Neural progenitor cell (in vitro differentiated cells): ENCODE results near the gene THRA. TPM values are rescaled to one million over a fixed set of nuclear protein-coding genes. Genes with fewer than 3 reads are reported as not detected.

Experiments used
- DNase-seq: peaks from one replicate; pipeline ENCODE4 v3.0.0-alpha.2; 2016; ENCODE audit warnings: low spot score
- H2AFZ ChIP-seq: fragments of 200-600 bp; sonication (generic); replicated peaks from 2 replicates; pipeline ENCODE4 v1.6.1; 2016; ENCODE audit warnings: antibody characterized with exemption
- H3F3A ChIP-seq: fragments of 200-600 bp; sonication (generic); 2 replicates; pipeline ENCODE4 v1.6.1; 2016; ENCODE audit warnings: antibody characterized with exemption, low read depth
- H3K27ac ChIP-seq: fragments of 200-600 bp; sonication (generic); 2 replicates; pipeline ENCODE4 v1.5.1; 2016; ENCODE audit warnings: mild to moderate bottlenecking
- H3K27me3 ChIP-seq: fragments of 200-600 bp; sonication (generic); 2 replicates; pipeline ENCODE4 v1.6.1; 2016; ENCODE audit warnings: mild to moderate bottlenecking, moderate library complexity
- H3K36me3 ChIP-seq: fragments of 200-600 bp; sonication (generic); 2 replicates; pipeline ENCODE4 v1.5.1; 2016
- H3K4me1 ChIP-seq: fragments of 200-600 bp; sonication (generic); 2 replicates; pipeline ENCODE4 v1.6.1; 2016; ENCODE audit warnings: mixed run types
- H3K4me2 ChIP-seq: fragments of 200-600 bp; sonication (generic); 2 replicates; pipeline ENCODE4 v1.6.1; 2016
- H3K4me3 ChIP-seq: fragments of 200-600 bp; sonication (generic); 2 replicates; pipeline ENCODE4 v1.5.1; 2016
- H3K79me2 ChIP-seq: fragments of 200-600 bp; sonication (generic); 2 replicates; pipeline ENCODE4 v1.6.1; 2016; ENCODE audit warnings: low read depth
- H3K9ac ChIP-seq: fragments of 200-600 bp; sonication (generic); 2 replicates; pipeline ENCODE4 v1.6.1; 2016
- H3K9me3 ChIP-seq: fragments of 200-600 bp; sonication (generic); 2 replicates; pipeline ENCODE4 v1.5.1; 2016; ENCODE audit warnings: low read depth
- H4K20me1 ChIP-seq: fragments of 200-600 bp; sonication (generic); 2 replicates; pipeline ENCODE4 v1.6.1; 2016; ENCODE audit warnings: low read depth
- H3K27ac Mint-ChIP-seq: 3 replicates; pipeline ENCODE4 v1.8.0; 2021; ENCODE audit warnings: mixed read lengths
- H3K27me3 Mint-ChIP-seq: 2 replicates; pipeline ENCODE4 v1.8.0; 2022; ENCODE audit warnings: low read depth, mild to moderate bottlenecking, inconsistent platforms, moderate library complexity, mixed read lengths; ENCODE audit not compliant: insufficient read depth
- H3K36me3 Mint-ChIP-seq: 3 replicates; pipeline ENCODE4 v1.8.0; 2021; ENCODE audit warnings: mixed read lengths
- H3K4me1 Mint-ChIP-seq: 3 replicates; pipeline ENCODE4 v1.8.0; 2021; ENCODE audit warnings: mixed read lengths
- H3K4me3 Mint-ChIP-seq: 3 replicates; pipeline ENCODE4 v1.8.0; 2021; ENCODE audit warnings: mild to moderate bottlenecking, moderate library complexity, mixed read lengths
- H3K9me3 Mint-ChIP-seq: 3 replicates; pipeline ENCODE4 v1.8.0; 2020; ENCODE audit warnings: mixed read lengths
- CTCF ChIP-seq: fragments of 200-600 bp; sonication (generic); IDR thresholded peaks from 2 replicates; pipeline ENCODE4 v1.5.1; 2017; ENCODE audit warnings: antibody characterized with exemption, mild to moderate bottlenecking
- EZH2 ChIP-seq: fragments of 200-600 bp; sonication (generic); IDR thresholded peaks from 2 replicates; pipeline ENCODE4 v1.6.1; 2017; ENCODE audit warnings: antibody characterized with exemption, mild to moderate bottlenecking, moderate library complexity
- EZH2phosphoT487 ChIP-seq: fragments of 200-600 bp; sonication (generic); IDR thresholded peaks from 2 replicates; pipeline ENCODE4 v1.6.1; 2017; ENCODE audit warnings: antibody characterized with exemption
- total RNA-seq: library from RNA; depleted of rRNA; stranded (reverse); fragments of >200 nt; gene quantifications from 2 replicates; pipeline ENCODE4 v1.2.3, GENCODE V29; 2015; ENCODE audit warnings: low replicate concordance

The THRA gene
- total RNA-seq, 1 donor from 2014 or later = 14.5 TPM

- Histone ChIP-seq H4K20me1 (no peaks in the 10 kb centered on the region), H3K9ac (no peak overlapping the region), H3K9me3 (no peaks in the 10 kb centered on the region), H3K27ac (peak overlapping the region; percentile 82), H3K36me3 (no peaks in the 10 kb centered on the region), H3K4me3 (peak overlapping the region; percentile 25), H3F3A (peaks cover 73% of the 10 kb centered on the region), H3K27me3 (no peaks in the 10 kb centered on the region), H3K4me2 (peak overlapping the region; percentile 69), H2AFZ (no peak overlapping the region), H3K79me2 (no peaks in the 10 kb centered on the region), H3K4me1 (peaks cover 69% of the 10 kb centered on the region)
- Mint-ChIP-seq H3K27ac (peak overlapping the region; percentile 91), H3K4me1 (peaks cover 83% of the 10 kb centered on the region), H3K36me3 (no peaks in the 10 kb centered on the region), H3K4me3 (peak overlapping the region; percentile 11), H3K27me3 (peaks cover 9% of the 10 kb centered on the region), H3K9me3 (no peaks in the 10 kb centered on the region)
- no peak for TF ChIP-seq CTCF
- no peak for TF ChIP-seq EZH2
- no peak for TF ChIP-seq EZH2phosphoT487
- peak; percentile 89 for DNase-seq
Observed at GRCh38 chr17:40110026-40110845, 47.5 kb downstream of the THRA start.

- Histone ChIP-seq H4K20me1 (no peaks in the 10 kb centered on the region), H3F3A (peaks cover 81% of the 10 kb centered on the region), H3K79me2 (no peaks in the 10 kb centered on the region), H3K27me3 (no peaks in the 10 kb centered on the region), H3K4me2 (peak overlapping the region; percentile 69), H3K27ac (no peak overlapping the region), H3K9me3 (no peaks in the 10 kb centered on the region), H3K4me1 (peaks cover 65% of the 10 kb centered on the region), H3K9ac (no peak overlapping the region), H3K36me3 (no peaks in the 10 kb centered on the region), H3K4me3 (no peak overlapping the region), H2AFZ (no peak overlapping the region)
- H3K4me3 Mint-ChIP-seq = peak overlapping the region; percentile 36
- no peak overlapping the region for H3K27ac Mint-ChIP-seq
- peak; percentile 93 for DNase-seq
- H3K4me1 Mint-ChIP-seq = peaks cover 72% of the 10 kb centered on the region
- no peak for TF ChIP-seq EZH2phosphoT487
- no peak for TF ChIP-seq EZH2
- TF ChIP-seq CTCF = peak; percentile 61
- no peaks in the 10 kb centered on the region for H3K27me3 Mint-ChIP-seq
- no peaks in the 10 kb centered on the region for H3K9me3 Mint-ChIP-seq
- no peaks in the 10 kb centered on the region for H3K36me3 Mint-ChIP-seq
Observed at GRCh38 chr17:40111221-40112128, 48.7 kb downstream of the THRA start.

GRCh38 chr17:40112191-40112711 lies 49.5 kb downstream of the THRA start:
- no peak overlapping the region for H3K4me3 ChIP-seq
- H4K20me1 ChIP-seq = no peaks in the 10 kb centered on the region
- H3K36me3 ChIP-seq = no peaks in the 10 kb centered on the region
- no peak overlapping the region for H3K27ac ChIP-seq
- H3K27me3 ChIP-seq = no peaks in the 10 kb centered on the region
- no peaks in the 10 kb centered on the region for H3K79me2 ChIP-seq
- Mint-ChIP-seq H3K4me3 (no peak overlapping the region), H3K4me1 (peaks cover 65% of the 10 kb centered on the region), H3K27ac (no peak overlapping the region), H3K36me3 (no peaks in the 10 kb centered on the region), H3K9me3 (no peaks in the 10 kb centered on the region), H3K27me3 (no peaks in the 10 kb centered on the region)
- H3K9ac ChIP-seq = no peak overlapping the region
- H3K4me2 ChIP-seq = no peak overlapping the region
- no peaks in the 10 kb centered on the region for H3K9me3 ChIP-seq
- DNase-seq = no peak
- H3K4me1 ChIP-seq = peaks cover 57% of the 10 kb centered on the region
- H3F3A ChIP-seq = peaks cover 77% of the 10 kb centered on the region
- no peak overlapping the region for H2AFZ ChIP-seq
- TF ChIP-seq EZH2phosphoT487 (no peak), CTCF (no peak), EZH2 (no peak)
